Hindlimb muscle (tissue), 1 donor: ENCODE measurements around the gene SYT15. TPM values are rescaled to one million over a fixed set of nuclear protein-coding genes. Genes with fewer than 3 reads are reported as not detected.
"Not testable (repeated sequence)": the region's sequence is repeated elsewhere in the genome, so short reads cannot be mapped to it uniquely, and the experiment has no call there.

ENCODE experiments used
- DNase-seq: peaks from one replicate; pipeline ENCODE4 v3.0.0-alpha.2; 2013
- polyA plus RNA-seq: library from polyadenylated mRNA; unstranded; fragments of 120-200 nt; gene quantifications from one replicate; pipeline ENCODE4 v1.2.1, GENCODE V29; 2013; ENCODE audit not compliant: insufficient read length

Gene SYT15
- polyA plus RNA-seq: 4.4 TPM

- not testable (repeated sequence) for DNase-seq
These were observed at the start of gene SYT15 for GRCh38 chr10:46578474-46579178. Gene SYT15 (plus strand): TSS chr10:46579128. CDS start chr10:46579169, 41 bp downstream.

- DNase-seq: not testable (repeated sequence)
These were observed 49.2 kb upstream of the SYT15 start for GRCh38 chr10:46529742-46530141.

GRCh38 chr10:46530249-46531186 is 48.4 kb upstream of the SYT15 start:
- DNase-seq: peak; percentile 32

GRCh38 chr10:46532256-46532655 is 46.7 kb upstream of the SYT15 start:
- DNase-seq: not testable (repeated sequence)

GRCh38 chr10:46534828-46535524 is 44.0 kb upstream of the SYT15 start:
- no peak for DNase-seq

GRCh38 chr10:46536171-46536570 is 42.8 kb upstream of the SYT15 start:
- DNase-seq: no peak

- no peak for DNase-seq
These were observed 42.1 kb upstream of the SYT15 start for GRCh38 chr10:46536781-46537180.

GRCh38 chr10:46537309-46537708 is 41.6 kb upstream of the SYT15 start:
- DNase-seq: no peak

GRCh38 chr10:46538155-46538554 is 40.8 kb upstream of the SYT15 start:
- DNase-seq: no peak

GRCh38 chr10:46538717-46539426 is 40.1 kb upstream of the SYT15 start:
- DNase-seq: no peak

- no peak for DNase-seq
These were observed 39.1 kb upstream of the SYT15 start for GRCh38 chr10:46539596-46540411.

GRCh38 chr10:46540412-46541016 is 38.4 kb upstream of the SYT15 start:
- no peak for DNase-seq

- DNase-seq: no peak
These were observed 37.8 kb upstream of the SYT15 start for GRCh38 chr10:46541017-46541661.

GRCh38 chr10:46541735-46542566 is 37.0 kb upstream of the SYT15 start:
- DNase-seq: no peak

GRCh38 chr10:46542567-46543465 is 36.1 kb upstream of the SYT15 start:
- DNase-seq: no peak

- DNase-seq: no peak
These were observed 35.2 kb upstream of the SYT15 start for GRCh38 chr10:46543466-46544377.
